HG02885 (cell line): ENCODE results near the gene TAOK3.
"Not testable (repeated sequence)": the region's sequence is repeated elsewhere in the genome, so short reads cannot be mapped to it uniquely, and the experiment has no call there.

Source experiments
- ATAC-seq: cut with Tn5 transposase; IDR thresholded peaks from one replicate; pipeline ENCODE4 v1.9.1; 2021; ENCODE audit warnings: mild to moderate bottlenecking; ENCODE audit not compliant: unreplicated experiment, poor library complexity

The TAOK3 gene

GRCh38 chr12:118151755-118152154 is 221.0 kb downstream of the TAOK3 start:
- ATAC-seq, result no peak

DNA sequence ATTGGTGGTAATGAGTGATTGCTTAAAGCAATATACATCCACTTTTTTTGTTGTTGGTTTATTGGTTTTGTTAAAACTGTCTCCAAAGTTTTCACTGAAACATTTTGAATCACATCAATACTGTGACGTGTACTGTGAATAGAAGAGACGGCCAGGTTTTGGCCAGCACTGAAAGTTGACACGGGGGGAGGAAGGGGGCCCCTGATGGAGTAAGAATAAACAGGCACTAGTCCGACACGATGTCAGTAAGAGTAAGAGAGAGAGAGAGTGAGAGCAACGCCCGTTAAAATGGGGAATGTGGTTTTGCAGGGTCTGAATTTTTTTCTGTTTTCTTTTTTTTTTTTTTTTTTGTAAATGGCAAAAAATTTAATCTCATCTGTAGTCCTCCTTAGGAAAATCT is 222.1 kb downstream of the TAOK3 start:
- ATAC-seq, result no peak

DNA sequence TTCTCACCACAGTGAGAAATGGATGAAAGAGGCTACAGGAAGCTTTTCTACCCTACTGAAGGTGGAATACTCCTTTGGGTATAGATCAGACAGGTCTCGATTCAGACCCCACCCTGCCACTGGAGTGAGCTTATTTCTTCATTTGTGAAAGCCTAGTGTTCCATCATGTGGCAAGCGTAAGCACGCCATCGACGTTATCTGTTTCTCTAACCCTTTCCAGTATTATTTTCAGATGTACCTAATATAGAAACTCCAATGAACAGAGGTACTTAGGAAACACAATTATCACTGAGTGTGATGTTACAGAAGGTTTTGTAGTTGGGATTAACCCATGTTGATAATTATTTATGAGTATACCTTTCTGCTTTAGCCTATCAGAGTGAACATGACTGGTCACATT is 224.4 kb downstream of the TAOK3 start:
- no peak for ATAC-seq

GRCh38 chr12:118145798-118146156 is 226.9 kb downstream of the TAOK3 start:
- no peak for ATAC-seq

GRCh38 chr12:118145113-118145797 is 227.5 kb downstream of the TAOK3 start:
- ATAC-seq, result peak; percentile 69

- no peak for ATAC-seq
Measured at GRCh38 chr12:118144499-118144898, 228.2 kb downstream of the TAOK3 start.

DNA sequence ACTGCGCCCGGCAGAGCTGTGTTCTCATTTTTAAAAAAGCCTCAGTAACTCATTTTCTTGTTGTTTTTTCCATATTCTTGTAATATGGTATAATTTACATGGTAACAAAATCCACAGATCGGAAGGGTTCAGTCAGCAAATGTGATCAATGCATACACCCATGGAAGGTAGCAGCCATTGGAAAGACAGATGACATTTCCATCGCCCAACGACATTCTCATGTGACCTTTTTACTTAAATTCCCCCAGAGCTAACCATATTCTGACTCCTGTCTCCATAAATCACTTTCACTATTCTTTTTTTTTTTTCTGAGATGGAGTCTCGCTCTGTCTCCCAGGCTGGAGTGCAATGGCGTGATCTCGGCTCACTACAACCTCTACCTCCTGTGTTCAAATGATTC is 231.9 kb downstream of the TAOK3 start:
- no peak for ATAC-seq

GRCh38 chr12:118137148-118137678 is 235.5 kb downstream of the TAOK3 start:
- no peak for ATAC-seq

- ATAC-seq, result peak; percentile 37
Measured at GRCh38 chr12:118136559-118137003, 236.1 kb downstream of the TAOK3 start.

- ATAC-seq, result peak; percentile 96
Measured at GRCh38 chr12:118135788-118136558, 236.7 kb downstream of the TAOK3 start, which contains the start of gene PEBP1. Gene PEBP1, plus strand, starts transcription at chr12:118136124. Its CDS starts 86 bp downstream, at chr12:118136210.

GRCh38 chr12:118129436-118129835 is 243.3 kb downstream of the TAOK3 start:
- not testable (repeated sequence) for ATAC-seq

- no peak for ATAC-seq
Measured at GRCh38 chr12:118127867-118128266, 244.8 kb downstream of the TAOK3 start.

- ATAC-seq, result no peak
Measured at GRCh38 chr12:118126119-118126757, 246.5 kb downstream of the TAOK3 start.

DNA sequence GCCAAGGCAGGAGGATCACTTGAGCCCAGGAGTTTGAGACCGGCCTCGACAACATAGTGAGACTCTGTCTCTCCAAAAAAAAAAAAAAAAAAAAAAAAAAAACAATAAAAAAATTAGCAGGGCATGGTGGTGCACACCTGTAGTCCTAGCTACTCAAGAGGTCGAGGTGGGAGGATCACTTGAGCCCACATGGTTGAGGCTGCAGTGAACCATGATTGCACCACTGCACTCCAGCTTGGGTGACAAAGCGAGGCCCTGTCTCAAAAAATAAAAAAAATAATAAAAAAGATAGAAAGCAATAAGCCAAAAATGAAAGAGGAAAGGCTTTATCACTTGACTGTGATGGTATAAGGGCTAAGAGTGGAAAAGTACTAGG is 247.0 kb downstream of the TAOK3 start:
- no peak for ATAC-seq

DNA sequence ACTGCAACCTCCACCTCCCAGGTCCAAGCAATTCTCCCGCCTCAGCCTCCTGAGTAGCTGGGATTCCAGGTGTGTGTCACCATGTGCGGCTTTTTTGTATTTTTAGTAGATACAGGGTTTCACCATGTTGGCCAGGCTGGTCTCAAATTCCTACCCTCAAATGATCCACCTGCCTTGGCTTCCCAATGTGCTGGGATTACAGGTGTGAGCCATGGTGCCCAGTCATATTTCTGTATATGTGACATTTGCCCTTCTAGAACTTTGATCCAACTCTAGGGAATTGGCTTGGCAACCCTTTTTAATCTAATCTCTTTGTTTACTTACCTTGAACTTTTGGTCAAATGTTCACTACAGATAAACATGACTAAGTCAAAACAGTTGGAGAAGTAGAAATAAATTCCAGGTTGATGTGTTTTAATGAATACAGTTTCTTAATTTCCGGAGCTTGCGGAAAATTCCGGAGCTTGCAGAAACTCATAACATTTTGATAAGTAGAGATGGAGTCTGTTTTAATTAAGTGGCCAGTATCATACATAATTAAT is 248.3 kb downstream of the TAOK3 start:
- no peak for ATAC-seq

- ATAC-seq, result no peak
Measured at GRCh38 chr12:118122264-118122663, 250.4 kb downstream of the TAOK3 start.

DNA sequence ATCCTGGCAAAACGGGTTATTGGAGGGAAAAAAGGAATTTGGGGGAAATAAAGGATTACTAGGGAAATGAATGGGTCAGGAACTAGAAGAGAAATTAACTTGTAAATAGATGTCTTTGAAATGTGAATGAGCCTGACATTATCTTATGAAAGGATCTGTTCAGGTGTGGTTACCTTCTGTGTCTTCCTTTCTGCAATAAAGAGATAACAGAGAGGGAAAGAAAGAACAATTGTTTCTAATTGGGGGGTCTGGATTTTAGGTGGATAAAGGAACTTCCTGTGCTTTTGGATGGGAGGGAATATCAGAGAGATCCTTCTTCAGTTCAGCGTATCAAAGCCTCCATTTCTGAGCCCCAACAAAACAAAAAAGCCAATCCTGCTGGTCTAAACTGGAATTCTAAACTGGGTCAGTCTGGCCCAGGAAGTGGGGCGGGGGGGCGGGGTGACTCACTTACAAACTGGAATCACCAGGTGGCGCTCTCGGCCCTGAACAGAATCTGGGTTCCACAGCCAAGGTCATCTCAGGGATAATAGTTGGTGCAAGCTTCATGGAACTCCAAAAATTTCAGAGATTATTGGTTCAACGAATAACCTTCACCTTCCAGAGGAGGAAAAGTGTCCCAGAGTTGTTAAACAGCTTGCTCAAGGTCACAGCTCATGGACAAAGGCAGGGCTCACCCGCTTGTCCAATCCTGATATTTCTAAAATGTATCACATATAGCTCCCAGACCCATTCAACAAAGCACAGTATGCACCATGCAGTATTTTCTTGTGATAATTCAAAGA is 251.9 kb downstream of the TAOK3 start:
- ATAC-seq, result peak; percentile 42

- no peak for ATAC-seq
Measured at GRCh38 chr12:118119449-118119879, 253.2 kb downstream of the TAOK3 start.

- no peak for ATAC-seq
Measured at GRCh38 chr12:118109088-118109487, 263.6 kb downstream of the TAOK3 start.

DNA sequence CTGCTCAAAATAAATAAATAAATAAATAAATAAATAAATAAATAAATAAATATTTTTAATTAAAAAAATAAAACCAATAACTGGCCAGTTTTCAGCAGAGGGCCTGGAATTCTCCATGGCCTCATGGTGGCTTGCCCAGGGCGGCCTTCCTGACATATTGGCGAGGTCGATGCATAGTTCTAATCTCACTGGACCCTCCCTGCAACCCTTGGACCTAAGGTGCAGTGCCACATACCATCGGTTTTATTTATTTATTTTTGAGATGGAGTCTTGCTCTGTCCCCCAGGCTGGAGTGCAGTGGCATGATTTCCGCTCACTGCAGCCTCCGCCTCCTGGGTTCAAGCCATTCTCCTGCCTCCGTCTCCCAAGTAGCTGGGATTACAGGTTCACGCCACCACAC is 265.0 kb downstream of the TAOK3 start:
- ATAC-seq, result no peak
